Mesodermal cell (in vitro differentiated cells): ENCODE data around the gene CAPSL.
A peak's percentile ranks its signal among the peaks of the same experiment; 100 is the strongest.

Experiments used
- H3K27ac ChIP-seq: 2 replicates; pipeline ENCODE4 v1.7.0; 2013; ENCODE audit warnings: mild to moderate bottlenecking, low read depth, low read length, moderate library complexity; ENCODE audit not compliant: severe bottlenecking
- H3K36me3 ChIP-seq: 2 replicates; pipeline ENCODE4 v1.7.1; 2013; ENCODE audit warnings: mild to moderate bottlenecking, low read length, moderate library complexity; ENCODE audit not compliant: control insufficient read depth, insufficient read depth
- H3K4me1 ChIP-seq: one replicate; pipeline ENCODE4 v1.7.1; 2013; ENCODE audit warnings: mild to moderate bottlenecking, low read length; ENCODE audit not compliant: insufficient read depth, control insufficient read depth, poor library complexity, severe bottlenecking
- H3K4me3 ChIP-seq: 2 replicates; pipeline ENCODE4 v1.7.0; 2013; ENCODE audit warnings: low read length, control low read depth, mild to moderate bottlenecking; ENCODE audit not compliant: insufficient read depth, poor library complexity, severe bottlenecking; ENCODE audit errors: extremely low read depth
- H3K9me3 ChIP-seq: 2 replicates; pipeline ENCODE4 v1.7.1; 2013; ENCODE audit warnings: mild to moderate bottlenecking, low read length, moderate library complexity; ENCODE audit not compliant: control insufficient read depth
- WGBS, 2 experiments: methylation state at CpG; one replicate each; pipeline ENCODE4 v1.1.5; 2013; ENCODE audit warnings: missing lambda C conversion rate in 2 of 2; ENCODE audit not compliant: insufficient coverage in 2 of 2; 5-methylcytosine and 5-hydroxymethylcytosine counted together

CAPSL gene

GRCh38 chr5:35877655-35878054, 60.8 kb downstream of the CAPSL start:
- 80% methylated on average over 2 of the region's 2 CpGs; no CpG with 5 or more reads in 1 of the 2 experiments for WGBS, 2 experiments
- Histone ChIP-seq H3K27ac (no peak overlapping the region), H3K4me1 (no peaks in the 10 kb centered on the region), H3K9me3 (no peaks in the 10 kb centered on the region), H3K36me3 (no peaks in the 10 kb centered on the region), H3K4me3 (no peak overlapping the region)

- H3K4me3 ChIP-seq = no peak overlapping the region
- H3K9me3 ChIP-seq = no peaks in the 10 kb centered on the region
- no peaks in the 10 kb centered on the region for H3K4me1 ChIP-seq
- WGBS, 2 experiments = no CpG with 5 or more reads among the region's 3 CpGs
- H3K27ac ChIP-seq = no peak overlapping the region
- no peaks in the 10 kb centered on the region for H3K36me3 ChIP-seq
Measured at GRCh38 chr5:35876922-35877321, 61.5 kb downstream of the CAPSL start.

GRCh38 chr5:35876454-35876853, 62.0 kb downstream of the CAPSL start:
- WGBS, 2 experiments = 80 to 100% methylated on average over 2 of the region's 2 CpGs
- no peak overlapping the region for H3K27ac ChIP-seq
- H3K4me3 ChIP-seq = no peak overlapping the region

DNA sequence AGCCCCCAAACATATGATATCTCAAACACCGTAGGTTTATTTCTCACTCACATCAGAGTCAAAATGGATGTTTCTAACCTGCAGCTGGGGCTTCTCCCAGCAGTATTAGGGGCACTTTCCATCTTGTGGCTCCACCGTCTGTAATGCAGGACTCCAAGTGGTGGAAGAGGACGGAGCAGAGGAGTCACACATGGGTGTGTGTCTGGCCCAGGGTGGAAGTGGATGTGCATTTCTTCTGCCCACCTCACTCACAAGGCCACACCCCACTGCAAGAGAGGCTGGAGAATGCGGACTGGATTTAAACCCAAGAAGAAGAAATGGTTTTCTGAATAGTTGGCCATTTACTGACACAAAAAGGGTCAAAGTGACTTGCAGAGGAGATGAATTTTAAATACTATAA, 67.8 kb downstream of the CAPSL start:
- no peaks in the 10 kb centered on the region for H3K36me3 ChIP-seq
- WGBS, 2 experiments = 100% methylated on average over 2 of the region's 4 CpGs; no CpG with 5 or more reads in 1 of the 2 experiments

More at GRCh38 chr5:35876454-35876853, 62.0 kb downstream of the CAPSL start:
- Histone ChIP-seq H3K36me3 (no peaks in the 10 kb centered on the region), H3K4me1 (no peaks in the 10 kb centered on the region), H3K9me3 (no peaks in the 10 kb centered on the region)

GRCh38 chr5:35869685-35870277, 68.6 kb downstream of the CAPSL start:
- 87 to 89% methylated on average over 5 of the region's 5 CpGs for WGBS, 2 experiments
- Histone ChIP-seq H3K27ac (no peak overlapping the region), H3K4me3 (no peak overlapping the region), H3K4me1 (no peaks in the 10 kb centered on the region), H3K9me3 (no peaks in the 10 kb centered on the region), H3K36me3 (no peaks in the 10 kb centered on the region)

More for the DNA sequence above, 67.8 kb downstream of the CAPSL start:
- H3K27ac ChIP-seq = no peak overlapping the region
- no peaks in the 10 kb centered on the region for H3K4me1 ChIP-seq
- H3K9me3 ChIP-seq = no peaks in the 10 kb centered on the region
- no peak overlapping the region for H3K4me3 ChIP-seq

DNA sequence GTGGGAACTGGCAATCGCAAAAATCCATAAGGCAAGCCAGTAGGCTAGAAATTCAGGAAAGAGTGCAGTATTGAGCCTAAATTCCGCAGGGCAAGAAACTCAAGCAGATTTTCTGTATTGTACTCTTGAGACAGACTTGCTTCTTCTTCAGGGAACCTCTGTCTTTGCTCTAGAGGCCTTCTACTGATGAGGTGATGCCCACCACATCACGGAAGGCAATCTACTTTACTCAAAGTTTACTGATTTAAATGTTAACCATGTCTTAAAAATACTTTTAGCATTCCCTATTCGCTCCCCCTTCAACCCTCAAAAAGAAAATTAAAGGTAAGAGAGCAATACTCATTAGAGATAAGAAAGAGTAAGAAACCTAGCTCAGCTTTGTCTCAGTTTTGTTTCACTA, 70.4 kb downstream of the CAPSL start:
- H3K4me3 ChIP-seq = no peak overlapping the region
- H3K4me1 ChIP-seq = no peaks in the 10 kb centered on the region
- no peaks in the 10 kb centered on the region for H3K9me3 ChIP-seq
- 89 to 100% methylated on average over 2 to 3 of the region's 4 CpGs for WGBS, 2 experiments
- H3K36me3 ChIP-seq = no peaks in the 10 kb centered on the region
- no peak overlapping the region for H3K27ac ChIP-seq

DNA sequence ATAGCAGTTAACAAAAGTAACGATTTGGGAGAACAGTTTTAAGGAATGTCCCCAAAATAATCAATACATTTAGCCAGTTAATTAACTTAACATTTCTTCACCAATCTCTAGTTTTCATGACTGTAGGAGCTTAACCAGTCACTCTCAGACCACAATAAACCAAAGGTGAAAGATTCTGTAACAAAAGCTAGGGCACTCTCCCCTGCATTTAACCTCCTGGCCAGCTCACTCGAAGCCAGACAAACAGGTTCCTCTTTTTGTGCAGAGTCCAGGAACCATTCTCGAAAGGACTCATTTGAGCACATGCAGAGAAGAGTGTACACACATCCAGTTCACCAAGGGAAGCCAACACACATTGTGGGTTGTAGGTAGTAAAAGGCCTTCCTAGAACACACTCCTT, 75.3 kb downstream of the CAPSL start:
- H3K4me1 ChIP-seq = no peaks in the 10 kb centered on the region
- no peaks in the 10 kb centered on the region for H3K36me3 ChIP-seq
- H3K9me3 ChIP-seq = no peaks in the 10 kb centered on the region
- H3K27ac ChIP-seq = no peak overlapping the region
- WGBS, 2 experiments = 93 to 100% methylated on average over 2 of the region's 3 CpGs
- H3K4me3 ChIP-seq = no peak overlapping the region

DNA sequence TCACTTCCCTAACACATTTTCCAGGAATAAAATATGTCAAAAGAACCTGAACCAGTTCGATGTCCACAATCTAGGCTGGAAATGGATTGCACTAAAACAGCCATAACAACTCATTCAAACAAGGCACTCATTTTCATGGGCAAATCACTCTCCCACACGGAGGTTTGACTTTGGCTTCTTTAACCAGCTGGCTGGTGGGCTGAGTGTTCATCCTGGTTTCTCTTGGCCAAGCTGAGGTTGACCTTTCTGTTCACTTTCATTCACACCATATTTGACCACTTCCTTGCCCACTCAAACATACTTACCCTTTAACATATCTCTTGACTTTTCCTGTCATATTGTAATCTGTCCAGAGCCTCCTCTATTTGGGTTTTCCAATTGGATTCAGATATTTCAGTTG, 76.3 kb downstream of the CAPSL start:
- Histone ChIP-seq H3K9me3 (no peaks in the 10 kb centered on the region), H3K4me3 (no peak overlapping the region), H3K27ac (no peak overlapping the region), H3K4me1 (peaks cover 8% of the 10 kb centered on the region), H3K36me3 (no peaks in the 10 kb centered on the region)
- WGBS, 2 experiments = 89 to 100% methylated on average over 2 of the region's 2 CpGs

GRCh38 chr5:35861718-35862117, 76.7 kb downstream of the CAPSL start:
- Histone ChIP-seq H3K4me1 (peaks cover 12% of the 10 kb centered on the region), H3K9me3 (no peaks in the 10 kb centered on the region), H3K4me3 (no peak overlapping the region), H3K36me3 (no peaks in the 10 kb centered on the region), H3K27ac (no peak overlapping the region)
- 86% methylated on average over 1 of the region's 1 CpG; no CpG with 5 or more reads in 1 of the 2 experiments for WGBS, 2 experiments

DNA sequence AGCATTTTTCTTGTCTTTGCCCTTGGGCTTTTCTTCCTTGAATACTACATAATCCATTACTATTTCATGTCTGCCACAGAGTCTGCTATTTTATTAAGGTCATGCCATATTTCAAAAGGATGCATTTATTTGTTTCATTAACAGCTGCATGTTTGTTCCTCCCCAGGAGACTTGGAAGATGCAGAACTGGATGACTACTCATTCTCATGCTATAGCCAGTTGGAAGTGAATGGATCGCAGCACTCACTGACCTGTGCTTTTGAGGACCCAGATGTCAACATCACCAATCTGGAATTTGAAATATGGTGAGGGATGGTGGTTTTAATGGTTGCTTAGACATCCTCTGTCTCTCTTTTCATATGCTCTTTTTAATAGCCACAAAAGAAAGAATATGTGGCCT, 77.7 kb downstream of the CAPSL start:
- Histone ChIP-seq H3K36me3 (no peaks in the 10 kb centered on the region), H3K4me3 (no peak overlapping the region), H3K27ac (no peak overlapping the region), H3K4me1 (peaks cover 19% of the 10 kb centered on the region), H3K9me3 (no peaks in the 10 kb centered on the region)
- WGBS, 2 experiments = 100% methylated on average over 1 of the region's 1 CpG; no CpG with 5 or more reads in 1 of the 2 experiments

DNA sequence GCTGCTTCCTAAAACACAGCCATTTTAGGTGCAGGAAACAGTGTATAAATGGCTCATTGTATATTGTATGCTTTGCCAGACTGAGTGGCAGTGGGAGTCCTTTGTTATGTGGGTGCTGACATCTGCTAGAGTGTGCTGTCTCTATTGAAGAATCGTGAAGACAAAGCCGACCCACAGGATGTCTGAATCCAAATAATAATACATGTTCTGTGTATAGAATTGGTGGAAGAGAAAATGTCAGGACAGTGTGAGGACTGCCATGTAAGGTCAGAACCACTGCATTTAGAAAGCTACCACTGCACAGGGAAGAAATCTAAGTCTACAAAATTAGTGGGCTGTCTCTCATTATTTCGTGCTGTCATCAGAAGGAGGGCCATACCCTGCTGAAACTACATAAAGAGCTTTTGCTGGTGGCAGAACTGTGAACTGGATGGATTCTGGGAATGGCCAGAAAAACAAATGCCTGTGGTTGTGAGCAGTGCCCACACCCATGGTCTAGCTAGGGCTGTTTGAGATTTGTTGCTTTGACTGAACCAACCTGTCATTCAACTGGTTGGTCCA, 79.2 kb downstream of the CAPSL start:
- peak overlapping the region; percentile 26 for H3K27ac ChIP-seq
- peaks cover 19% of the 10 kb centered on the region for H3K4me1 ChIP-seq
- H3K4me3 ChIP-seq = no peak overlapping the region
- WGBS, 2 experiments = 36% methylated on average over 3 of the region's 3 CpGs; no CpG with 5 or more reads in 1 of the 2 experiments
- H3K9me3 ChIP-seq = no peaks in the 10 kb centered on the region
- no peaks in the 10 kb centered on the region for H3K36me3 ChIP-seq
